NCI-H2029 (cell line): ENCODE results near the gene OR4D1.

ENCODE experiments used
- DNase-seq: peaks from one replicate; lab custom pipeline; 2025; lab: John Stamatoyannopoulos, UW

OR4D1 gene

DNA sequence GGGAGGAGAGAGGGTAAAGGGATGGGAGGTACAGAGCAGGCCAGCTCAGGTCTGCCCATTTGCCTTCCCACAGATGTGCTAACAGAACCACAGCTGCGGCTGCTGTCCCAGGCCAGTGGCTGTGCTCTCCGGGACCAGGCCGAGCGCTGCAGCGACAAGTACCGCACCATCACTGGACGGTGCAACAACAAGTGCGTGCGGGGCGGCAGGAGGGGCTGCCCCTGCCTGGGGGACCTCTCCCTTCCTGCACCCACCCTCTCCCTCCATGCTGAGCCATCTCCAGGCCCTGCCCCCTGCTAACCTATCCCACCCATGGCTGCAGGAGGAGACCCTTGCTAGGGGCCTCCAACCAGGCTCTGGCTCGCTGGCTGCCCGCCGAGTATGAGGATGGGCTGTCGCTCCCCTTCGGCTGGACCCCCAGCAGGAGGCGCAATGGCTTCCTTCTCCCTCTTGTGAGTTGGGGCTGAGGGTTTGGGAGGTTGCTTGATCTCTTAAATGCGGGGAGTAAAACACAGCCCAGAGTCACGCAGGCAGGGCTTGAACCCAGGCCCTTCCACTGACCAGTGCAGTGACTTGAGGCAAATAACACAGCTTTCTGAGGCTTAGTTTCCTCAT, 45.6 kb downstream of the OR4D1 start:
- DNase-seq: no peak

- DNase-seq: no peak
Observed at GRCh38 chr17:58195518-58196123, 47.4 kb downstream of the OR4D1 start.

- no peak for DNase-seq
Observed at GRCh38 chr17:58196610-58197009, 48.4 kb downstream of the OR4D1 start.

DNA sequence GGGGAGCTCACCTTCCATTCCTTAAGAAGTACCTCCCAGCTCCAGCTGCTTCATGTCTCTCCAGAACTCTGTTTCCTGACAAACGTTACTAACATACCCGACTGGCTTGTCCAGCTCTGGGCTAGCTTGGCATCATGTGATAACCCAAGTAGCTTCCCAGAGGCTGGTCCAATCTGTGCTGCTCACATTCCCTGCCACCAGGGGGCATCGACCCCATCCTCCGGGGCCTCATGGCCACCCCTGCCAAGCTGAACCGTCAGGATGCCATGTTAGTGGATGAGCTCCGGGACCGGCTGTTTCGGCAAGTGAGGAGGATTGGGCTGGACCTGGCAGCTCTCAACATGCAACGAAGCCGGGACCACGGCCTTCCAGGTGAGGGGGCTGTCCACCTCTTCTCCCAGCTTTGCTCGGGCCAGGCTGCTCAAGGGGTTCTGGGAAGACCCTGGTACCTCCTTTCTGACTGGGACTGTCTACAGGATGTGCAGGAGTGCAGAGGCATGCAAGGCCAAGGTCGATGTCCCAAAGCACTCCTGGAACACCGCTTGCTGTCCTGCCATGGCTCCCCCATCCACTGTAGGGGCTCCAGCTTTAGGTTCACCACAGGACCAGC, 51.9 kb downstream of the OR4D1 start:
- DNase-seq: peak; percentile 20

DNA sequence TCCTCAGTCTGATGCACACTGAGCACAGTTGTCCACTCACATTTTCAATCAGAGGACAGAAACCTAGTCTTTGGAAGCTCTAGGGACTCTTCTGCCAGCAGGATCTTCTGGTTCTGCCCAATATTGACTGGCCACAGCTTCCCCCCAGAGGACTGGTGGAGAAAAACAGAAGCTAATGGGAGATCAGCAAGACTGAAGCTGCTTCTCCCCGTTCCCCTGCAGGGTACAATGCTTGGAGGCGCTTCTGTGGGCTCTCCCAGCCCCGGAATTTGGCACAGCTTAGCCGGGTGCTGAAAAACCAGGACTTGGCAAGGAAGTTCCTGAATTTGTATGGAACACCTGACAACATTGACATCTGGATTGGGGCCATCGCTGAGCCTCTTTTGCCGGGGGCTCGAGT, 54.7 kb downstream of the OR4D1 start:
- DNase-seq: no peak

- no peak for DNase-seq
Observed at GRCh38 chr17:58204796-58205195, 56.6 kb downstream of the OR4D1 start.

GRCh38 chr17:58205936-58206335, 57.8 kb downstream of the OR4D1 start:
- no peak for DNase-seq

DNA sequence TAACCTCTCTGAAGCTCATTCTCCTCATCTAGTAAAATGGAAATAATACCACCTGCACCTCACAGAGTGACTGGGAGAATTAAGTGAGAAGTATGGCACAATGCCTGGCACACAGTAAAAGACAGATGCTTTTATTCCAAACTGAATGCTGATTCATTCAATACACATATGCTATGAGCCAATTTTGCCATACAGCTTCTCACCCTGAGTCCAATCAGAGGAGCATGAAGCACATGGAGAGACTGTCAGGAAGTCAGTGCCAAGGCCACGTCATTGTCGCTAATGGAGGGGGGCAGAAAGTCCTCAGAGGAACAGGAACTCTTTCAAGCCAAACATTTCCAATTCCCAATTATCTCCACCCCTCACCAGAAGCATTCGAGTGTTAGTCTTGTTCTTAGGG, 59.3 kb downstream of the OR4D1 start:
- no peak for DNase-seq

GRCh38 chr17:58208344-58208743, 60.2 kb downstream of the OR4D1 start:
- DNase-seq: no peak
